HG03039 (cell line): ENCODE data around the gene IZUMO2.
"Not testable (repeated sequence)": the region's sequence is repeated elsewhere in the genome, so short reads cannot be mapped to it uniquely, and the experiment has no call there.

Experiments used
- ATAC-seq: cut with Tn5 transposase; IDR thresholded peaks from one replicate; pipeline ENCODE4 v1.9.1; 2021; ENCODE audit warnings: mild to moderate bottlenecking, moderate library complexity; ENCODE audit not compliant: unreplicated experiment

The IZUMO2 gene

GRCh38 chr19:50187937-50188336, 24.9 kb upstream of the IZUMO2 start:
- ATAC-seq: no peak

- no peak for ATAC-seq
Observed at GRCh38 chr19:50184196-50184595, 21.1 kb upstream of the IZUMO2 start.

GRCh38 chr19:50181121-50181520, 18.0 kb upstream of the IZUMO2 start:
- no peak for ATAC-seq

DNA sequence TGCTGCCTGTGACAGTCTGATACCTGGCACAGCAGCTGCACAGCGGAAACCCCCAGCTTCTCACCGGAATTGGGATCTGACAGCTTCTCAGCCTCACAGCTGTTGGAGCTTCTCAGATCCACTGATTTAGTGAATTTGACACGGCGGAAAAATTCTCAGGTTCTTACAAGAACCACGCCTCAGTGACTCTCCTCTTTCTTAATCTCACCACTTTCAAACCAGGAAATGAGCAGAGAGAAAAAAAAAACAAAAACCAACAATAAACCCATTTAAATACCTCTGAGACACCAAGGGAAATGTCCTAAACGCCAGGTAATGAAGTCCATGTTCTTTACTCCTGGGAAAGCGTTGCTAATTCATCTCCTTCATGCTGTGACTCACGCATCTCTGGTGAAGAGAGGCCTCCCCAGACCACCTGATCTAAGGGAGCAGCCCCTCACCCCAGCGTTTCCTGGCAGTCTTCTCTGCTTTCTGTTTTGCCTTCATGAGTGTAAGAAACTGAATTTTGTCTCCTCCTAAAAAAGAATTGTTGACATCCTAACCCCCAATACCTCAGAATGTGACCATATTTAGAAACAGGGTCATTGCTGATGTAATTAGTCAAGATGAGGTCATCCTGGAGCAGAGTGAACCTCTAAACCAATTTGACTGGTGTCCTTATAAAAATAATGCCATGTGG, 15.9 kb upstream of the IZUMO2 start:
- no peak for ATAC-seq

GRCh38 chr19:50178320-50178719, 15.2 kb upstream of the IZUMO2 start:
- no peak for ATAC-seq

- no peak for ATAC-seq
Observed at GRCh38 chr19:50176775-50177174, 13.7 kb upstream of the IZUMO2 start.

DNA sequence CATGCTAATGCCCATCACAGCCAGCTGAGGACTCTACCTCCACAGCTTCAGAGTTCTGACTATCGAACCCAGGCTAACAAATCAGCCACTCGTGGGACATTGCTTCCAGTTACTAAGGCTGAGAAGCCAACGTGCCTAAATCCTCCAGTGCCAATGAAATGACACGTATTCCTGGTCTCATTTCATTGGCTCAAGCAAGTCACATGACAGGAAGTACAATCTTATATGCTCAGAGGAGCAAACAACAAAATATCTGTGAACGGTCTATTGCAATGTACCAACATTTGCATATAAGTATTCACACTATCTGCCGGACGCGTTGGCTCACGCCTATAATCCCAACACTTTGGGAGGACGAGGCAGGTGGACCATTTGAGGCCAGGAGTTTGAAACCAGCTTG, 12.8 kb upstream of the IZUMO2 start:
- no peak for ATAC-seq

GRCh38 chr19:50174100-50174793, 11.2 kb upstream of the IZUMO2 start:
- no peak for ATAC-seq

- no peak for ATAC-seq
Observed at GRCh38 chr19:50173127-50173526, 10.0 kb upstream of the IZUMO2 start.

DNA sequence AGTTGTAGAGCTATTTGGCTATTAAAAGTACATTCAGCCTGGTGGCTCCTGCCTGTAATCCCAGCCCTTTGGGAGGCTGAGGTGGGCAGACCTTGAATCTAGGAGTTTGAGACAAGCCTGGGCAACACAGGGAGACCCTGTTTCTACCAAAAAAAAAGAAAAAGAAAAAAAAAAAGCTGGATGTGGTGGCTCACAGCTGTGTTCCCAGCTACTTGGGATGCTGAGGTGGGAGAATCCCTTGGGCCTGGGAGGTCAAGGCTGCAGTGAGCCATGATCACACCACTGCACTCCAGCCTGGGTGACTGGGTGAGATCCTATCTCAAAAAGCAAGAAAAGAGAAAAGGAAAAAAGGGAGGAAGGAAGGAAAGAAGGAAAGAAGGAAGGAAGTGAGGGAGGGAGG, 9.6 kb upstream of the IZUMO2 start:
- ATAC-seq: no peak

DNA sequence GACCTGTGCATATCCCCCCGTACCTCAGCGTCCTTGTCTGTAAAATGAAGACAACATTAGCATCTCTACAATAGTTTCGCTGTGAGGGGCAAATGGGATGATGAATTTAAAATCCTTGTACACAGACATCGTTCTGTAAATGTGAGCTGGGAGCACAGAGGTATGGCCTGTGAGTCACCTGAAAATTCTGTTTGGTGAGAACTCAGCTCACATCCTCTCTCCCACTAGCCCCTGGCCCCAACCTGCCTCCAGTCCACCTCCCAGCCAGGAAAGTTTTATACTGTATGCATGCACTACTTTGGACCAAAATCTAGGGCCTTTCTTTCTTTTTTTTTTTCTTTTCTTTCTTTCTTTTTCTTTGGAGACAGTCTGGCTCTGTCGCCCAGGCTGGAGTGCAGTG, 8.7 kb upstream of the IZUMO2 start:
- ATAC-seq: no peak

GRCh38 chr19:50167314-50167721, 4.2 kb upstream of the IZUMO2 start:
- no peak for ATAC-seq

DNA sequence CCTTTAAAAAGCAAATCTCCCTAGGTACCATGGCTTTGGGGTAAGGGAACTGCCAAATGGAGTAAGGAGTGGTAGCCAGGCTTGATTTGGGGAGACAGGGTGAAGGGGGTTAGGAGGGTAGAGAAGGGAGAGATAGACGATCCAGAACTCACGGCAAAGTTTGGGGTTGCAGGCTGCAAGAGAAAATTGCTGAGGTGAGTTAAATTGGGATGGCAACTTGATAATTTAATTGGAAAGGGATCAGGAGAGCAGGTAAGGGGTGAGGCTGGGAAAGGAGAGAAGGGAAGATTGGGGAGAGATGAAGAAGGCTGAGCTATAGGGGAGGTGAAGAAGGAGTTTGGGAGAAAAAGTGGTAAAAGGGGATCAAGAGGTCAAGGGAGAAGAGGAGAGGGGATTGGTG, 4.0 kb downstream of the IZUMO2 start:
- no peak for ATAC-seq

DNA sequence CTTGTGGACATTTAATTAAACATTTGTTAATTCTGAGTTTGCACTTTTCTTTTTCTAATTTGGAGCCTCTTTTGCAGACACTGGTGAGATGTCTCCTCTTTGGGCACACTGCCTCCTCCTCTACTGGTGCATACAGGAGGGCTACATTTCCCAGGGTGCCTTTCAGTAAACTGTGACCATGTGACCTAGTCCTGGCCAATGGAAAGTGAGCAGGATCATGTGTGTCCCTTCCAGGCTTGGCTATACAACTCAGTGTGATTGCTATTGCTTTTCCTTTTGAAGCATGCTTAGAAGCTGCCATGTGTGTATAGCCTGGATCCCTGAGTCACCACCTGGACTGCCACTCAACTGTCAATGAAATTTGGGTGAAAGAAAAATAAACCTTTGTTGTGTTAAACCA, 4.5 kb downstream of the IZUMO2 start:
- no peak for ATAC-seq

GRCh38 chr19:50155520-50156109, 7.5 kb downstream of the IZUMO2 start:
- ATAC-seq: no peak

- ATAC-seq: no peak
Observed at GRCh38 chr19:50154529-50154928, 8.6 kb downstream of the IZUMO2 start.

- no peak for ATAC-seq
Observed at GRCh38 chr19:50152578-50152977, 10.5 kb downstream of the IZUMO2 start.

DNA sequence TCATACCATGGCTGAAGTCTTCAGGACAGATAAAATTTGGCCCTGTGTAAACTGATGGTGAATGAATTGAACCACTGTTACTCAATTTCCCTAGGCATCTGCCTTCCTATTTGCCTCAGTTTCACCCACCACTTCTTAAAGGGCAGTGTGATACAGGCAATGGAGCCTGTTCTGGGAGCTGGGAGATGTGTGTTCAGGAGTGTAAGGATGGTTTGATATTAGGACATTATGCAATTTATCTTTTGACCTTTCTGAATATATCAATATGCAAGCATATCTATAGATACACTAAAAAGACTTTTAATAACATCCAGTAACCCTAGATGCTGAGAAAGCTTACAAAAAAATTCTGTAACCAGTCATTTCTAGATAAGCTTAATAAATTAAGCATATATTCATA, 14.6 kb downstream of the IZUMO2 start:
- ATAC-seq: no peak

DNA sequence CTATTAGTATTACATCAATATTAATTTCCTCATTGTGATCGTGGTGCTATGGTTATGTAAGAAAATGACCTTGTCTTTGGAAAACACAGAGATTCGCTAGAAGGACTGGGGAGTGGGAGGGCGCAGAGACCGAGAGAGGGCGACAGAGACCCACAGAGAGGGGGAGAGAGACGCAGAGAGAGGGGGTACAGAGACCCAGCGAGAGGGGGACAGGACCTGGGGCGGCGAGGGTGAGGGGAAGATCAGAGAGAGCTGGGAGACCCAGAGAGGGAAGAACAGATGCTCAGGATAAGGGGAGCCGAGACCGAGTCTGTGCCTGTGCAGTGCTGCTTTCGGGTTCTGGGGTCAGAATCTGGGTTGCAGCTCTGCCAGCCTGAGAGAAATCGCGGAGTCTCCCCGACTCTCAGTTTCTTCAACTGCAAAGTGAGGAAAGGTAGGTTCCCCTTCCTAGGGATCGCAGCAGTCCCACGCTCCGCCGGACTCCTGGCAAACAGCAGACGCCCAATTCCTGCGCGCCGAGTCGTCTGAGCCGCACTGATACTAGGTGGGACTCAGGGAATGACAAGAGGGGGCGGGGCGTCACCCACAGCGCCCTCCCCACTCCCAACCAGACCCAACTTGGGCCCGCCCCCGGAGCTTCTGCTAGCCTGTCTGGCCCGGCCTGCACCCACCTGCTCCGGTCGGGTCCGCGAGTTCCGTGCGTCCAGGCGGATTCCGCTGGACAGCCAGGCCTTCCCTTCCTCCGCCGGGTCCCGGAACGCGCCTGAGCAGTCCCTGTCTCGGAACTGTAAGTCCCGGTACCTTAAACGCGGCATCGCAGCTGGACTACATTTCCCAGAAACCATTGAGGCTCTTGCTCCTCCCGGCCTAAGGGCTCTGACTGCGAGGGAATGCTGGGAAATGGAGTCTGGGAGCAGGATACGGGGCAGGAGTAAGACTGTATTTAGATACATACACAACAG, 15.3 kb downstream of the IZUMO2 start:
- no peak for ATAC-seq

DNA sequence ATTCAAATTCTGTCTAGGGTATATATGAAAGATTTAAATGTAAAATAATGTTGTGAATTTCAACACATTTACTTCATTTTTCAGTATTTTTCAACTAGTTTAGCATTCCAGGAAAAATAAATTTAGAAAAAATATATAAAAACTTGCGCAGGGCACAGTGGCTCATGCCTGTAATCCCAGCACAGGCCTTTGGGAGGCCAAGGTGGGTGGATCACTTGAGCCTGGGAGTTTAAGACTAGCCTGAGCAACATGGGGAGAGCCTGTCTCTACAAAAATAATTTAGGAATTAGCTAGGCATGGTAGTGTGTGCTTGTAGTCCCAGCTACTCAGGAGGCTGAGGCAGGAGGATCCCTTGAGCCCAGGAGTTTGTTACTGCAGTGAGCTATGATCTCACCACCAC, 21.2 kb downstream of the IZUMO2 start:
- not testable (repeated sequence) for ATAC-seq
